PC-3 (cell line): ENCODE measurements around the gene AGXT.

Experiments
- CTCF ChIP-seq: fragments of 300-600 bp; sonication (generic); conservative IDR thresholded peaks from 2 replicates; pipeline ENCODE4 v1.5.1; 2017; ENCODE audit warnings: antibody characterized with exemption, low read depth, mild to moderate bottlenecking, low read length
- EZH2phosphoT487 ChIP-seq: fragments of 300-600 bp; sonication (generic); IDR thresholded peaks from 2 replicates; pipeline ENCODE4 v1.6.1; 2018; ENCODE audit warnings: mild to moderate bottlenecking, antibody characterized with exemption, low read length, borderline replicate concordance

DNA sequence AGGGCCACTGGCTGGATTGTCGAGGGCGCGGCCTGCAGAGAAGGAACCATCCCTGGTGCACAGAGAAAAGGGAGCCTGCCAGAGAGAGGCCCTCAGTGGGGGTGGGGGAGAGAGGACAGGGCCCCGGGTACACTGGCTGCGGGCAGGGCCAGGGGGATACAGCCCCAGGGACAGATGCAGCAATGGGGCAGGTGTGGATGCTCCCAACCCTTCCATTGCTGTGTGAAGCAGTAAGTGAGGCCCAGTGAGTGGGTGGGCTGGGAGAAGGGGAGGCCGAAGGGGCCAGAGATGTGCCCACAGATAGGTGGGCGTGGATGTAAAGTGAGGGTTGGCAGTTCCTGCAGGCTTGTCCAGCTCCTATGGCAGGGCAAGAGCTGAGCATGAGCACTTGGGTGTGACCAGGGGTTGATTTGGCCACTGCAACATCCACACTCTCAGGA is 7.4 kb downstream of the AGXT start:
- TF ChIP-seq CTCF = no peak
- no peak for TF ChIP-seq EZH2phosphoT487
